Right forelimb (tissue), 1 donor: ENCODE measurements around the gene ETHE1.

Experiments used
- DNase-seq: peaks from one replicate; pipeline ENCODE4 v3.0.0-alpha.2; 2018

Gene ETHE1

DNA sequence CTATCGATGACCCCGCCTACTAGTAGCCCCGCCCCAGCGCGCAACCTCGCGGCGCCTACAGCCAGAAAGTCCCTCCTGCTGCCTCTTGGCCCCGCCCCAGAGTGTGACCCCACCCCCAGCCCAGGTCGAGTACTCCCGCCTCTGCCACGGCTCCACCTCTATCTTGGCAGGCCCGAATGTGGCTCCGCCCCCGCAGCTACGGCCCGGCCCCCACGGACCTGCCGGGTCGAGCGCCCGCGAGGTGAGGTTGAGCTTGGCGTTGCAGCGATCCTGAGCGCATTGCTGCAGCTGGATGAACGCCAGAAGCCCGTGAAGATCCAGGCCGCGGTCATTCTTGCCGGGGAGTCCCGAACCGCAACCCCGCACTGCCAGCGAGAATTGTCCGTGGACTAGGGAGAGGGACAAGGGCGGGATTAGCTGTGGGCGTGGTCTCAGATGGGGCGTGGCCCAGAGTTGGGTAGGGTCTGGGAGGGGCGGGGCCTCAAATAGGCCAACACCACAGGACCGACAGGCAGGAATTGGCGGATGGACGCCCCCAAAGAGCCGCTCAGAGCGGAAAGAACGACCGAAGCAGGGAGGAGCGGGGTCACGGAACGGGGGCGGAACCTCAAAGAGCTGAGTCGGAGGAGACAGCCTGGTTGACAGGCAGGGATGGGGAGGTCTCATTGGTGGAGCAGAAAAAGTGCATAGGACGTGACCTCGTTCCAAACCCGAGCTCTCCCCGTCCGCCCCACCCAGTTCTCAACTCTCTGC, 63.4 kb downstream of the ETHE1 start:
- peak; percentile 96 for DNase-seq

DNA sequence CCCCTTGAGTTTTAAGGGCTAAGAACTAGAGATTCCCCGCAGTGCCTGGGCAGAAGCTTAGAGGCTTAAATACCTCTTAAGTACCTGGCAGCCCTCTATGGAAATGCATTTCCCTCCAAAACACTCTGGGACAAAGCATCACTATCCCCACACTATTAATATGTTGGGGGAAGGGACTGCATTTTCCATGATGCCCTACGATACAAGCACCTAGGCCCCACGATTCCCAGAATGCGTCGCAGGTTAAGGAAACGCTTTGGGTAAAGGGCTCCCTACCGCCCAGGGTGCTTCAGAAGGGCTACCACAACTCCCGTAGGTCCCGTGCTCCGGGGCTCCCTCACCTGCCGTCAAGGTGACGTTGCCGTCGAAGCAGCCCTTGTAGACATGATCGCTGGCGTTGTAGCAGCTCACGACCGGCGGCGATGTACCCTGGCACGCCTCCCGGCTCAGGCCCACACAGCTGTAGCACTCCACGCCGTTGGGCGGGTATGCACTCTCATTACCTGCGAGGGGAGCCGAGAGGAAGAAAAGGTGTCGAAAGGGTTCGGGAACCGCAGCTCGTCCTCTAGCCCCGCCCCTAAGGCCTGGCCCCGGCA, 64.1 kb downstream of the ETHE1 start:
- DNase-seq: no peak

DNA sequence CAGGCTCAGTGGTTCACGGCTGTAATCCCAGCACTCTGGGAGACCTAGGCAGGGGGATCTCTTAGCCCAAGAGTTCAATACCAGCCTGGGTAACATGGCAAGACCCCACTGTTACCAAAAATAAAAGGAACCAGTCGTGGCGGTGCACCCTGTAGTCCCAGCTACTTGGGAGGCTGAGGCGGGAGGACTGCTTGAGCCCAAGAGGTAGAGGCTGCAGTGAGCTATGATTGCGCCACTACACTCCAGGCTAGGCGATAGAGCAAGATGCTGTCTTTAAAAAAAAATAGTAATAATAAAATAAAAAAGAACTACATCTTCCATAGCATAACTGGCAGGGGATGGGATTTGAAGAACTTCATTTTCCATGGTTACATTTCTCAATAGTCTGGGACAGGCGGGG, 64.6 kb downstream of the ETHE1 start:
- no peak for DNase-seq

DNA sequence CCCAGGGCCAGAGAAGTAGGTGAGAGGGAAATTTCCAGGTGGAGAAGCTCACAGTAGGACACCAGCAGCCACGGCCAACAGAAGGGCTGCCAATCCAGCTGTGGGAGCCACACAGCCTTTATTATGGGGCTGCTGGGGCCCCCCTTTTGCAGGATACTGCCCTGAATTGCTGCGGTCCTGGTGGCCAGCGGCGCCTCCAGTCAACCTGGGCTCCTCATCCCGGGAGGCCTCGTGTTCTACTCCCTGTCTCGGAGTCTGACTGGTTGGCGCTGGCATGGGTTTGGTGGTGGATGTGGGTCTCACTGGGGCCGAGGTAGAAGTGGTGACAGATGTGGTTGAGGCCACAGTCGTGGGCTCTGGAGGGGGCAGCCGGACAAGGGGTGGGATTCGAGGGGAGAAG, 65.7 kb downstream of the ETHE1 start:
- DNase-seq: no peak

DNA sequence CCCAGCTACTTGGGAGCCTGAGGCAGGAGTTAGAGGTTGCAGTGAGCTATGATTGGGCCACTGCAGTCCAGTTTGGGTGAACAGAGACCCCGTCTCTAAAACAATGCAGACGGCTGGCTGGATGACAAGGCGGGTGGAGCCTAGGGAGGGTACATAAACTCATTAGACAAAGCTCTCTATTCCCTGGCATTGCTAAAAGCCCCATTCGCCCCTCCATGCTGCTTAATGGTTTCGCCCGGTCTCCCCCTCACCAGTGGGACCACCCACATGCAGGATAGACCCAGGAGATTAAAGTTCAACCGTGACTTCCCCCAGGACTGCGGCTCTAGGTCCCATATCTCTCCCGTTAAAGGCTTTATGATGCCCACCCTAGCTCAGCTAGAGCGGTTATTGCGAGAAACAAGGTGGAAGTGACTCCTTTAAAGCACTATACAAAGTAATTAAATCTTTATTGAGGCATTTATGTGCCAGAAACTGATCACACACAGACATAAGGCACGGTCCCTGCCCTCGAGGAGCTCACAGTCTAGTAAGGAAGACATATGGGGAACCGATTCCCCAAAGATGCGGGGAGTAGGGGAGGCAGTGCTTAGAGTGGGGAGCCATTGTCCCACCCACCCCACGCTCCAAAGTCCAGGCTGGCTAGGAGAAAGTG, 66.5 kb downstream of the ETHE1 start:
- no peak for DNase-seq

DNA sequence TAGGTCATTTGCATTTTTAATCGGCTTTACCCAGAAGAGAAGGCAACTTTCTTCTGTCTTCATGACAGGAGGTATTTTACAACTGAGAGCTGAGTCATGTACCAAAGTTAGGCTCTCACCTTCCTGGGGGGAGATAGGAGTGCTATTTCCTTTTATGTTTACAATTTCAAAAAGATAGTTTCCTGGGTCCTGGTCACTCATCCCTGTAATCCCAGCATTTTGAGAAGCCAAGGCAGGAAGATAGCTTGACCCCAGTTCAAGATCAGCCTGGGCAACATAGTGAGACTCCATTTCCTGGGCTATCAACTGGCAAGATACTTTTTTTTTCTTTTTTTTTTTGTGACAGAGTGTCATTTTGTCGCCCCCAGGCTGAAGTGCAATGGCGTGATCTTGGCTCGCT, 69.2 kb downstream of the ETHE1 start:
- DNase-seq: no peak
